ENCODE measurements around the gene FHL1.

Gene FHL1

DNA sequence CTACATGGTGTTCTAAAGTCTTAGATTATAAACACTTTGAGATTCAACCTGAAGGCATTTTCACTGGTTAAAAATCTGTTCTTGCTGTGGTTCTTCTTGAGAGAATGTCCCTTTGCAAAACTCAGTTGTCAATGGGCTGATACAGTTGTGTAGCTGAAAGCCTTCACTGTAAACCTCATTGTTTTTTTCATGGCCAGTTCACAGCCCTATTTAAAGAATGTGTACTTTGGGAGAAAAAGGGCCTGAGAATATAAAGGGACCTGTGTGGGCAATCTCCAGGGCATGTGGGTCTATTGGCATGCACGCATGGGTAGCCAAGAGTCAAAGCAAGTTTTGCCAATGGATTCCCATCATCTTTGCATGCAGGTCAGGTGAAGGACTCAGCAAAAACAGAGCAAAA lies 111.6 kb downstream of the FHL1 start:
- no peak for DNase-seq (ENCODE audit: low spot score)

DNA sequence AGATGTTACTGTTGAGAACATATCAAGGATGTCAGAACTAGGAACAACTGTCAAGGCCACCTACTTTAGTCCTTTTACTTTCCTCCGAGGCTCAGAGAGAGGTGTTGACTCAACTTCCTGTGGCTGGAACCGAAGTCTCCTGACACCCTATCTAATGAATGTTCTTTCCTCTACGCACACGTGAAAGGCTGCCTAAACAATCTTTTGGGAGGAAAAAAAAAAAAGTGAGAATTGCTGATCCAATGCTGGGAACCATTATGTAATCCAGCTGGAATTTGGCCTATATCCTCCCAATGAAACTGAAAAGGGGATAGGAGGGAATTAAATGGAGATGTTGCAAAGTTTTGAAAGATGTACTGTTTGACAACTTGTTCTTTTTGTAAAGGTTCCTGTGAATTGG lies 112.2 kb downstream of the FHL1 start:
- DNase-seq (ENCODE audit: low spot score) = no peak

DNA sequence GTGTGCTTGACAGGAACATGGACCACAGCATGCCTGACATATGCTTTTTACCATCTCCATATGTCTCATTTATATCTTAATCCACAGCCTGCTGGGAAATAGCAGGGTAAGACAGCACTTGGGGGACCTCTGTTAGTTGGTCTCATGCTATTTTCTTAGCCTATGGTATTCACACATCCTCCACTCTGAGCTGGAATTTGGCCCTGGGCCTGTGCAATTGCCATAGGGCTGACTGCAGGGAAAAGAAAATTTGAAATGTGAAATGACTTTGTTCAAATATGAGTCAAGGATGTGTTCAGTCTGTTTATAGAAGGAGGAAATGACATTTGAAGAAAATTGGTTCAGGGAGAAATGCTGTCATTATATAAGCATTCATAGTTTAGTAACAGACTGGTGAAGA lies 113.4 kb downstream of the FHL1 start:
- DNase-seq (ENCODE audit: low spot score) = no peak

Measured in D341Med (cell line).